Epithelial cell of proximal tubule (primary cell): Measurements from ENCODE around the gene SEMA6D. TPM values are rescaled to one million over a fixed set of nuclear protein-coding genes. Genes with fewer than 3 reads are reported as not detected.

ENCODE experiments used
- DNase-seq: peaks from one replicate; pipeline ENCODE4 v3.0.0-alpha.2; 2011; ENCODE audit warnings: low read depth
- H3K4me3 ChIP-seq: 2 replicates; pipeline ENCODE4 v1.5.1; 2011; ENCODE audit warnings: low read depth, mild to moderate bottlenecking, low read length
- total RNA-seq: library from RNA; depleted of rRNA; stranded (reverse); fragments of >200 nt; gene quantifications from 2 replicates; pipeline ENCODE4 v1.2.3, GENCODE V29; 2015
- TF ChIP-seq, protein P1 (sequence below): conservative IDR thresholded peaks from 2 replicates; pipeline ENCODE4 v1.5.1; 2012; ENCODE audit warnings: low read depth, mild to moderate bottlenecking, low read length

SEMA6D gene
- total RNA-seq, 1 donor from 2014 or later: 2.6 TPM

DNA sequence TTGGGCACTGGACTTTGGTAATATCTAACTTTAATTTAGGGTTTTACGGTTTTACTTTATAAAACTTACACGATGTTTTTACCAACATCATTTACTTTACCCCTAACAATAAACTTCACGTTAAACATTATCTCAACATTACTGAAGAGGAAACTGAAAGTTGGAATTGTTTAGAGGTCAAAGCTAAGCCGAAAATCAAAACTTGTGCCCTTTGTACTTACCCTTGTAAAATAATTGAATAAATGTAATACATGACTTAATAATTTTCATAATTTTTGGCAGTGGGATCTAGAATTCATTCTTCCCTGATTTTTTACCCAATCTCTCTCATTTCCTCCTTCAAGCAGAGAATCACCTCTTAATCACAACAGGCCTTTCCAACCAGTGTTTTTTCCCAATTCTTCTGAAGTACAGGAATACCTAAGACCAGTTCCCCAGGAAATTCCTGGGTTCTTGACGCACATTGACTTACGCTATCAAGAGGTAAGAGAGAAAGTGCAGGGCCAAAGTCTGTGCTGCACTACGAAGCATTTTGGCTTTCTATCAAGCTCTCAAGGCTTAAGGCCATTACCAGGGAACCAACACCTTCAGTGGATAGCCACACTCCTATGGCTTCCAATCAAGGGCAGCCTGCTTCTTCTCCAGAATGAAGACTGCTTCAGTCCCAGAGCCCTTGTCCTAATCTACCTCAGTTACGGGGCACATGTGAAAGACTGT, 11.9 kb upstream of the SEMA6D start:
- no peak for DNase-seq
- H3K4me3 ChIP-seq: no peak overlapping the region
- TF ChIP-seq, protein P1, sequence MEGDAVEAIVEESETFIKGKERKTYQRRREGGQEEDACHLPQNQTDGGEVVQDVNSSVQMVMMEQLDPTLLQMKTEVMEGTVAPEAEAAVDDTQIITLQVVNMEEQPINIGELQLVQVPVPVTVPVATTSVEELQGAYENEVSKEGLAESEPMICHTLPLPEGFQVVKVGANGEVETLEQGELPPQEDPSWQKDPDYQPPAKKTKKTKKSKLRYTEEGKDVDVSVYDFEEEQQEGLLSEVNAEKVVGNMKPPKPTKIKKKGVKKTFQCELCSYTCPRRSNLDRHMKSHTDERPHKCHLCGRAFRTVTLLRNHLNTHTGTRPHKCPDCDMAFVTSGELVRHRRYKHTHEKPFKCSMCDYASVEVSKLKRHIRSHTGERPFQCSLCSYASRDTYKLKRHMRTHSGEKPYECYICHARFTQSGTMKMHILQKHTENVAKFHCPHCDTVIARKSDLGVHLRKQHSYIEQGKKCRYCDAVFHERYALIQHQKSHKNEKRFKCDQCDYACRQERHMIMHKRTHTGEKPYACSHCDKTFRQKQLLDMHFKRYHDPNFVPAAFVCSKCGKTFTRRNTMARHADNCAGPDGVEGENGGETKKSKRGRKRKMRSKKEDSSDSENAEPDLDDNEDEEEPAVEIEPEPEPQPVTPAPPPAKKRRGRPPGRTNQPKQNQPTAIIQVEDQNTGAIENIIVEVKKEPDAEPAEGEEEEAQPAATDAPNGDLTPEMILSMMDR: no peak

DNA sequence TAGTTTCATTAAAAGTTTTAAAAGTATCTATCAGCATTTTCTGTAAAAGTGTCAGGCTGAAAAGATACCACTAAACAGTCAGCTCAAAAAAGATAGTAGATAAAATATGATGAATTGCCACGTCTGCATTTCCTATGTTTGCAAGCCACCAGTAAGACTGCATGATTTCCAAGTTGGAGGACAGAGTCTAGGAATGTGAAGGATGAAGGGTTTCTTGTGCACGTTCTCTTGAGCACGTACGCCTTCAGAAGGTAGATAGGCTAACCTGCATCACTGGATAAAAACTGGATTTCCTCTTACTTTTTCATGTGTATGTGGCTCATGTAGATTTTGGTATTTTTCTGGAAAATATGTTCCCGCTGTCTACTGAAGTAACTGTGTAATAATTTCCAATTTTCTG, 9.9 kb upstream of the SEMA6D start:
- H3K4me3 ChIP-seq: no peak overlapping the region
- no peak for DNase-seq
- TF ChIP-seq, protein P1: no peak

DNA sequence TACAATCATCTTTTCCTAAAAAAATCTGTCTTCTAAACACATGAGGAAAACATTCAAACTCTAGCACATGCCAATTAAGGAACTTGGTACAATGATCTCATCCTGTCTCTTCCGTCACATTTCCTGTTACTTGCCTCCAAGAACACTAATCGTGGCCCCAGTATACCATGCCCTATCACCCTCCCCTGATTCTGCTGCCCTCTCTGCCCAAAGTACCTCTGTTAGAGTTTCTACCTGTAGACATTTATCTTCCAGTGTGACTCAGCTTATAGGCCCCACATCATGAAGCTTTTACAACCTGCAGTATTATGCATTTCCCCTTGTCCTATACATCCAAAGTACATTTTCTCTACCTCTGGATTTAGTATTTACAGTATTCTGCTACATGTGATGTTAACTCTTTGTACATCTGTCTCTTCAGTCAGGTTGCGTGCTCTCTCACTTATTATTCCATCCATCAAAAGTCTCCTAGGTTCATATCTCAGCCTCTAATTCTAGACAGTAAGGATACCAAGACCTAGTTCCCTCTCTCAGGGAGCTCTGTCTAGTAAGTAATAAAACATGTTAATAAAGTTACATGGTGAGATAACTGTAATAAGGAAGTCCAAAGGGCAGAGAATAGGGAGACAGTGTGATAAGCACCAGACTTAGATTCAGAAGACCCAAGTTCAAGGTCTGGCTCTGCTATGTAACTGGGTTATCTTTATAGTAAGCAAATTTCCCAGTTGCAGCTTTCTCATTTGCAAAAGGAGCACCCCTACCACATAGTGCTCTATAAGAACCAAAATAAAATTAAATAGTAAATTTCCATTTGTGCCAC, 8.9 kb upstream of the SEMA6D start:
- DNase-seq: no peak
- TF ChIP-seq, protein P1: no peak
- H3K4me3 ChIP-seq: no peak overlapping the region

DNA sequence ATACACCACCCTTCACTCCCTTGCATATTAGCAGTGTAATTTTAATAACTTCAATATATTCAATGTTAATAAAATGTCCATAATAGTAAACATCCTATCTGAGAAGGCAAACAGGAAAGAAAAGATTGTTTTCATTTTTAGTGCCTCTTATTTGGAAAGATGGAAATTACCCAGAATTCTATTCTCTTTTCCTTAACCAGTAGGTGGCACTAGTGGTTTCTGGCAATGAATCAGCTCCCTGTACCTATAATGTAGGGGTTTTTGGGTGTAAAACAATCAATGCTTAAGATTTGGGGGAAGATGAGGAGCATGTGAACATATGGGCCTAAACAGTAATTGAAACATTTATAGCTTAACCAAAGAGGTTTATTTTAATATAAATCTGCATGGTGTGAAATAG, 5.7 kb upstream of the SEMA6D start:
- no peak for DNase-seq

DNA sequence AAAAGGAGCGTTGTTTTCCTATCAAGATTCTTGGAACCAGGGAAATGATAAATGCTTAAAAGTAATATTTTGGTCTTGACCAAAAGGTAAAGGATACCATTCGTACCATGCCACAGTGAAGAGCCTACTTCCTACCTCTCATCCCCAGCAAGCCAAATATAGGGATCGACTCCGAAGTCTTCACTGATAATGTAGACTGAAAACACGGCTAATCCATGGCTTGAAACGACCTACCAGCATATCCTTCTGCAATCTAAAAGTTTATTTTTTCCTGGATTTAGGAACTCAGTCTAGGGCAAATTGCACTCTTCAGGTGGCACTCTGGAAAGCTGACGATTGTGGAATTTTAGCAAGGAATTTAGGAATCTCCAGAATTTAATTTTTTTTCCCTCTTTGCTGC, 1.9 kb upstream of the SEMA6D start:
- DNase-seq: no peak
- no peak overlapping the region for H3K4me3 ChIP-seq
- TF ChIP-seq, protein P1: no peak

More for the DNA sequence above, 5.7 kb upstream of the SEMA6D start:
- H3K4me3 ChIP-seq: no peak overlapping the region
- TF ChIP-seq, protein P1: peak; percentile 91

DNA sequence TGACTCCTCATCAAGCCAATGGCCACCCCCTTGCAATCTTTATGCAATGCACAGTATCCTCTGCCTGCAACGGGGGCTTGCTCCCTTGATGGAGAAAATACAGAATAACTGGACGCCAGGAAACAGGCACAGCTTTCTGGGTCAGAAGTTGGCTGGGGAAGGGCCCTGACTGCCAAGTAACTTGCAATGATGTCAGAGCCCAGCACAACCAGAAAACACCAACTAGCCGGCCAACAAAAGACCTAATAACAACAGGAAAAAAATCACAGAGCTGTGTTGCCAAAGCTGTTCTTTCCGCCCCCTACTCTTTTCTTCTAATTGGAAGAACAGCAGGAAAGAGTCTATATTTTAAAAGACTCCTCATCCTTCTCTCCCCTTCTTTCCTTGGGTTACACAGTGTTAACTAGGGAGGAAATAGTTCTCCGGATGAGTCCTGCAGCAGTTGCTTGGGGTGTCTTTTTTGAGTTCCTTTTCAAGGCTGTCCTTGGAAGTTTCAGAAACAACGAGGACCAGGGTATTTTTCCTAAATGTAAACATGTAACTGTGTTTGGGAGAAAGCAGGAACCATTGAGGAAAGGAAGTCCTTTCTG, 1.4 kb upstream of the SEMA6D start:
- TF ChIP-seq, protein P1: no peak
- no peak overlapping the region for H3K4me3 ChIP-seq
- DNase-seq: no peak
